ENCODE data around the gene CFAP45.
A peak's percentile ranks its signal among the peaks of the same experiment; 100 is the strongest.

CFAP45 gene

DNA sequence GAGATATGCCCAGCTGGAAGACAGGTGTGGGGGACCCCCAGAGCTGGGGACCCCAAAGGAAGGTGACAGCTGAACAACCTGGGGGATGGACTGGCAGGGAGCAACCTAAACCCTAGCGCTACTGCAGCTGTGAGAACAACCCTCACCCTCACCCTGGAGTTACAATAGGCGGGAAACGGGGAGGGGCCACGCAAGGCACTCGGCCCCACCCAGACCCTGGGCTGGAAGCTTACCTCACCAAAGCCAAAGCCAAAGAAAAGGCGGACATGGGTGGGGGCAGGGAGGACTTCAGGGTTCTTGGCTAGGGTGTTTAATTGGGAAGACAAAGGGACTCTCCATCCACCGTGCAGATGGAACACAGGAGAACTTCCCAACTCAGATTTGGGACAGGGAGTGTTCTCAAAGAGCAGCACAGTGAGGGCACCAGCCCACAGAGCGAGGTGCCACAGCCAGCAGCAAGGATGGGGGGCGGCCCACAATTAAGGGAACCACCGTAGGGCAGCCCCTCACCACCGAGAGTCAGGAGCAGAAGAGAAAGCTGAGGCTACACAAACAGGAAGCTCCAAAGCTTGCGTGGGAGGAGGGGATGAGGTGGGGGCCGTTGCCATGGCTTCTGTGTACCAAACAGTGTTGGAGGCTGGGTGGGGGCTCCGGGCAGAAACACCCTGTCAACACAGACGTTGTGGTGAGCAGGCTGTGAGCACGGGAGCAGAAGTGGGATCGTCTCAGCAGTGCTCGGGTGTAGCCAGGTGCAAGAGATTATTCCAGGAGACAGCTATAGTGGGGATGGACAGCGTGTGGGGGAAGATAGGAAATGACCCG, 23.4 kb upstream of the CFAP45 start:
- TF ChIP-seq CTCF (IDR thresholded peaks at IDR 0.05; ENCODE audit: control insufficient read depth, insufficient read depth, low read depth, low read length, missing control alignments) = no peak
- peak overlapping the region; percentile 73 for H3K4me3 ChIP-seq (ENCODE audit: control insufficient read depth, low read depth, low read length)
- no peak for DNase-seq (ENCODE audit: low read depth)

- no peak for DNase-seq (ENCODE audit: low read depth)
- peak overlapping the region; percentile 73 for H3K4me3 ChIP-seq (ENCODE audit: control insufficient read depth, low read depth, low read length)
- TF ChIP-seq CTCF (IDR thresholded peaks at IDR 0.05; ENCODE audit: control insufficient read depth, insufficient read depth, low read depth, low read length, missing control alignments) = no peak
Measured at GRCh38 chr1:159922511-159923202, 22.7 kb upstream of the CFAP45 start.

DNA sequence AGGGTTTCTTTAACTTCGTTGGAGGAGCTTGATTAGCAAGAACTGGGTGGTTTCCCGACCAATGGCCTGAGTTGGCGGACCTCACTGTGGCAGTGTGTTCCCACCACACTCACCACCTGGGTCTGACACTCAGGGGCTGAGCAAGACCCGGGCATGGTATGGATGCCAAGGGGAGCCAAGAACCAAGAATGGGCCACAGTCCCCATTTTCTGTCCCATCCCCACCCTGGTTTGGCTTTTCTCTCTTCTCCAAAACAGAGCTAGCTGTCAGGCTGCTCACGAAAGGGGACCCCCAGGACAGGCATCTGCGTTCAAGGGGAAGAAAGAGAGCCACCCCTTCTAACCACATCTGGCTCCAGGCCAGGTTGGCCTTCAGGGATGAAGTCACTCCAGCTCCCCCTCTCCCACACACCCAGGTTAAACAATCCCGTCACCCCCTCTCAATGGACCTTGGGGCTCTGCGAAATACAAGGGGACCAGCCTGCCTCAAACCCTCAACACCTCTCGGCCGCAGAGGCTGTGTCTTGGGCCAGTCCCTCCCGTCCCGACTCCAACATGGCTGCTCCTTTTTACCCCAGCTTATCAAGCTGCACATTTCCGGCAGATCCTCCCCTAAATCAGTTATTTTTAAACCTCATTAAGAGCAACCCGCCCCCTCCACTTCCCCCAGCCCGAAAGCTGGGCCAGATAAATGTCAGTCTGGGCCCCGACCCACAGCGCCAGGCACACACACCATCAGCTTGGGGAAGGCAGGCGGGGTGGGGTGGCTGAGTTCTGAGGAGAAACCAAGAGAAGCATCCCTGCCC, 21.9 kb upstream of the CFAP45 start:
- TF ChIP-seq CTCF (IDR thresholded peaks at IDR 0.05; ENCODE audit: control insufficient read depth, insufficient read depth, low read depth, low read length, missing control alignments) = no peak
- peak overlapping the region; percentile 73 for H3K4me3 ChIP-seq (ENCODE audit: control insufficient read depth, low read depth, low read length)
- DNase-seq (ENCODE audit: low read depth) = no peak

DNA sequence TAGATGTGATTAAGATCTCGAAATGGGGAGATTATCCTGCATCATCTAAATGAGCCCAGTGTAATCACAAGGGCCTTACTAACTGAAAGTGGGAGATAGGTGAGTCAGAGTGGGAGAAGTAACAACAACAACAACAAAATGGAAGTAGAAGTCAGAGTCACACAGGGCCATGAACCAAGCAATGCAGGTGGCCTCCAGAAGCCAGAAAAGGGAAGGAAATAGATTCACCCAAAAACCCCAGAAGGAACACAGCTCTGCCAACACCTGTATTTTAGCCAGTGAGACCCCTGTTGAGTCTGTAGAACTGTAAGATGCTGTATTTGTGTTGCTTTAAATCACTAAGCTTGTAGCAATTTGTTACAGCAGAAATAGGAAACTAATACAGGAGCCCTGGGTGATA, 21.3 kb upstream of the CFAP45 start:
- TF ChIP-seq CTCF (IDR thresholded peaks at IDR 0.05; ENCODE audit: control insufficient read depth, insufficient read depth, low read depth, low read length, missing control alignments) = no peak
- no peak for DNase-seq (ENCODE audit: low read depth)
- no peak overlapping the region for H3K4me3 ChIP-seq (ENCODE audit: control insufficient read depth, low read depth, low read length)

- DNase-seq (ENCODE audit: low read depth) = no peak
- no peak for TF ChIP-seq CTCF (IDR thresholded peaks at IDR 0.05; ENCODE audit: control insufficient read depth, insufficient read depth, low read depth, low read length, missing control alignments)
- H3K4me3 ChIP-seq (ENCODE audit: control insufficient read depth, low read depth, low read length) = no peak overlapping the region
Measured at GRCh38 chr1:159920651-159921050, 20.7 kb upstream of the CFAP45 start.

- DNase-seq (ENCODE audit: low read depth) = no peak
- TF ChIP-seq CTCF (IDR thresholded peaks at IDR 0.05; ENCODE audit: control insufficient read depth, insufficient read depth, low read depth, low read length, missing control alignments) = no peak
- no peak overlapping the region for H3K4me3 ChIP-seq (ENCODE audit: control insufficient read depth, low read depth, low read length)
Measured at GRCh38 chr1:159920202-159920601, 20.2 kb upstream of the CFAP45 start.
